Trophoblast cell (in vitro differentiated cells and primary cell): Measurements from ENCODE around the gene NGFR.

ENCODE experiments used
- DNase-seq, 2 donors: peaks; one replicate each; pipeline ENCODE4 v3.0.0-alpha.2; 2016
- H2AFZ ChIP-seq: 2 replicates; pipeline ENCODE4 v1.6.1; 2013; ENCODE audit warnings: low read length, moderate library complexity, mild to moderate bottlenecking; ENCODE audit not compliant: insufficient read depth, poor library complexity
- H2AK5ac ChIP-seq: 2 replicates; pipeline ENCODE4 v1.6.1; 2013; ENCODE audit warnings: mild to moderate bottlenecking, low read length
- H2BK120ac ChIP-seq: 2 replicates; pipeline ENCODE4 v1.6.1; 2013; ENCODE audit warnings: low read length, mild to moderate bottlenecking, moderate library complexity; ENCODE audit not compliant: insufficient read depth, poor library complexity
- H2BK12ac ChIP-seq: 2 replicates; pipeline ENCODE4 v1.6.1; 2013; ENCODE audit warnings: mild to moderate bottlenecking, low read length, moderate library complexity
- H2BK5ac ChIP-seq: 2 replicates; pipeline ENCODE4 v1.6.1; 2013; ENCODE audit warnings: low read length, low read depth, moderate library complexity, mild to moderate bottlenecking; ENCODE audit not compliant: poor library complexity
- H3K14ac ChIP-seq: 2 replicates; pipeline ENCODE4 v1.6.1; 2013; ENCODE audit warnings: mild to moderate bottlenecking, low read length
- H3K18ac ChIP-seq: 2 replicates; pipeline ENCODE4 v1.6.1; 2013; ENCODE audit warnings: mild to moderate bottlenecking, low read length
- H3K23ac ChIP-seq: 2 replicates; pipeline ENCODE4 v1.6.1; 2013; ENCODE audit warnings: low read length
- H3K27ac ChIP-seq: 2 replicates; pipeline ENCODE4 v1.5.1; 2013; ENCODE audit warnings: low read depth, mild to moderate bottlenecking, inconsistent platforms, low read length, moderate library complexity
- H3K27me3 ChIP-seq: 2 replicates; pipeline ENCODE4 v1.6.1; 2013; ENCODE audit warnings: inconsistent platforms, mild to moderate bottlenecking, low read length, moderate library complexity; ENCODE audit not compliant: insufficient read depth
- H3K36me3 ChIP-seq, 2 experiments: 1 replicate in 1 of 2; 2 replicates in 1 of 2; pipeline ENCODE4 v1.6.1; 2013; ENCODE audit warnings: low read length in 2 of 2, mild to moderate bottlenecking in 2 of 2, moderate library complexity in 1 of 2; ENCODE audit not compliant: insufficient read depth in 2 of 2, control insufficient read depth in 1 of 2
- H3K4ac ChIP-seq: 2 replicates; pipeline ENCODE4 v1.6.1; 2013; ENCODE audit warnings: low read depth, mild to moderate bottlenecking, low read length, moderate library complexity
- H3K4me1 ChIP-seq, 2 experiments: 1 replicate in 1 of 2; 2 replicates in 1 of 2; pipeline ENCODE4 v1.6.1; 2013; ENCODE audit warnings: low read length in 2 of 2, mild to moderate bottlenecking in 2 of 2, moderate library complexity in 1 of 2; ENCODE audit not compliant: insufficient read depth in 2 of 2, control insufficient read depth in 1 of 2
- H3K4me2 ChIP-seq: 2 replicates; pipeline ENCODE4 v1.6.1; 2013; ENCODE audit warnings: inconsistent platforms, mild to moderate bottlenecking, low read length, moderate library complexity
- H3K4me3 ChIP-seq: 2 replicates; pipeline ENCODE4 v1.5.1; 2013; ENCODE audit warnings: mild to moderate bottlenecking, low read depth, low read length, inconsistent platforms
- H3K79me1 ChIP-seq: one replicate; pipeline ENCODE4 v1.6.1; 2013; ENCODE audit warnings: low read length
- H3K79me2 ChIP-seq: 2 replicates; pipeline ENCODE4 v1.6.1; 2013; ENCODE audit warnings: low read length, mild to moderate bottlenecking; ENCODE audit not compliant: control insufficient read depth, insufficient read depth, poor library complexity
- H3K9ac ChIP-seq: 2 replicates; pipeline ENCODE4 v1.6.1; 2013; ENCODE audit warnings: mild to moderate bottlenecking, low read length
- H3K9me3 ChIP-seq: 2 replicates; pipeline ENCODE4 v1.6.1; 2013; ENCODE audit warnings: low read depth, mild to moderate bottlenecking, control low read depth, inconsistent platforms, low read length; ENCODE audit not compliant: insufficient read depth
- H4K12ac ChIP-seq: 2 replicates; pipeline ENCODE4 v1.6.1; 2013; ENCODE audit warnings: low read depth, mild to moderate bottlenecking, low read length, moderate library complexity
- H4K8ac ChIP-seq: 2 replicates; pipeline ENCODE4 v1.6.1; 2013; ENCODE audit warnings: low read depth, mild to moderate bottlenecking, low read length, moderate library complexity
- H4K91ac ChIP-seq: one replicate; pipeline ENCODE4 v1.6.1; 2013; ENCODE audit warnings: low read depth, mild to moderate bottlenecking, low read length, moderate library complexity
- whole genome bisulfite sequencing: extraction: QIAGEN DNeasy Blood & Tissue Kit; methylation state at CpG from one replicate; pipeline ENCODE4 v1.1.7; 2013; ENCODE audit warnings: missing lambda C conversion rate; ENCODE audit not compliant: insufficient read length, insufficient coverage; ENCODE audit errors: extremely low coverage; 5-methylcytosine and 5-hydroxymethylcytosine counted together

The NGFR gene

GRCh38 chr17:49525831-49526741, 31.0 kb downstream of the NGFR start:
- H3K27me3 ChIP-seq = no peaks in the 10 kb centered on the region
- no peak overlapping the region for H4K8ac ChIP-seq
- H2BK5ac ChIP-seq = no peak overlapping the region
- no peak overlapping the region for H3K4me3 ChIP-seq
- no peaks in the 10 kb centered on the region for H3K79me2 ChIP-seq
- no peak for DNase-seq
- no peak overlapping the region for H3K27ac ChIP-seq
- no peak overlapping the region for H3K18ac ChIP-seq
- no peaks in the 10 kb centered on the region for H3K79me1 ChIP-seq
- WGBS = no CpG with 5 or more reads among the region's 24 CpGs
- no peak overlapping the region for H4K12ac ChIP-seq
- H2BK120ac ChIP-seq = no peak overlapping the region
- no peak overlapping the region for H3K4me2 ChIP-seq
- no peak overlapping the region for H2BK12ac ChIP-seq
- H3K36me3 ChIP-seq = no peaks in the 10 kb centered on the region
- H3K23ac ChIP-seq = no peak overlapping the region
- no peaks in the 10 kb centered on the region for H3K4me1 ChIP-seq
- no peak overlapping the region for H3K9ac ChIP-seq
- no peak overlapping the region for H2AFZ ChIP-seq
- H3K9me3 ChIP-seq = no peaks in the 10 kb centered on the region
- no peak overlapping the region for H3K14ac ChIP-seq
- no peak overlapping the region for H4K91ac ChIP-seq
- H3K4ac ChIP-seq = no peak overlapping the region
- H2AK5ac ChIP-seq = no peak overlapping the region

GRCh38 chr17:49527927-49528651, 33.0 kb downstream of the NGFR start:
- Histone ChIP-seq H3K27me3 (no peaks in the 10 kb centered on the region), H4K91ac (no peak overlapping the region), H3K4me1 (no peaks in the 10 kb centered on the region), H3K23ac (no peak overlapping the region), H3K4ac (no peak overlapping the region), H3K36me3 (no peaks in the 10 kb centered on the region), H3K18ac (no peak overlapping the region), H2AK5ac (no peak overlapping the region), H3K14ac (no peak overlapping the region), H2AFZ (no peak overlapping the region), H3K4me2 (no peak overlapping the region), H3K79me2 (no peaks in the 10 kb centered on the region), H2BK5ac (no peak overlapping the region), H2BK120ac (no peak overlapping the region), H4K12ac (no peak overlapping the region), H2BK12ac (no peak overlapping the region), H3K9me3 (no peaks in the 10 kb centered on the region), H3K27ac (no peak overlapping the region), H3K79me1 (no peaks in the 10 kb centered on the region), H3K9ac (no peak overlapping the region), H4K8ac (no peak overlapping the region), H3K4me3 (no peak overlapping the region)
- no CpG with 5 or more reads among the region's 11 CpGs for WGBS
- DNase-seq = no peak

- H3K14ac ChIP-seq = no peak overlapping the region
- H3K18ac ChIP-seq = no peak overlapping the region
- no peak overlapping the region for H2BK5ac ChIP-seq
- WGBS = no CpG with 5 or more reads among the region's 3 CpGs
- no peak overlapping the region for H4K91ac ChIP-seq
- no peaks in the 10 kb centered on the region for H3K4me1 ChIP-seq
- H3K9me3 ChIP-seq = no peaks in the 10 kb centered on the region
- no peak overlapping the region for H2BK12ac ChIP-seq
- H3K36me3 ChIP-seq = no peaks in the 10 kb centered on the region
- no peak overlapping the region for H3K4me2 ChIP-seq
- no peak overlapping the region for H2AK5ac ChIP-seq
- no peak overlapping the region for H3K23ac ChIP-seq
- no peaks in the 10 kb centered on the region for H3K79me2 ChIP-seq
- H4K12ac ChIP-seq = no peak overlapping the region
- no peak overlapping the region for H3K9ac ChIP-seq
- H3K27me3 ChIP-seq = no peaks in the 10 kb centered on the region
- no peak overlapping the region for H3K4me3 ChIP-seq
- H3K4ac ChIP-seq = no peak overlapping the region
- H2BK120ac ChIP-seq = no peak overlapping the region
- H4K8ac ChIP-seq = no peak overlapping the region
- DNase-seq = no peak
- no peaks in the 10 kb centered on the region for H3K79me1 ChIP-seq
- no peak overlapping the region for H3K27ac ChIP-seq
- H2AFZ ChIP-seq = no peak overlapping the region
Measured at GRCh38 chr17:49528966-49529365, 33.9 kb downstream of the NGFR start.

- H2BK5ac ChIP-seq = no peak overlapping the region
- no peak overlapping the region for H3K4me2 ChIP-seq
- no peak overlapping the region for H2BK12ac ChIP-seq
- no peak overlapping the region for H3K4me3 ChIP-seq
- no peak overlapping the region for H3K18ac ChIP-seq
- no peaks in the 10 kb centered on the region for H3K79me2 ChIP-seq
- no peak overlapping the region for H2BK120ac ChIP-seq
- H2AK5ac ChIP-seq = no peak overlapping the region
- no peak overlapping the region for H4K12ac ChIP-seq
- H3K79me1 ChIP-seq = no peaks in the 10 kb centered on the region
- H3K4me1 ChIP-seq = no peaks in the 10 kb centered on the region
- no CpG with 5 or more reads among the region's 1 CpG for WGBS
- H4K8ac ChIP-seq = no peak overlapping the region
- H2AFZ ChIP-seq = no peak overlapping the region
- H3K23ac ChIP-seq = no peak overlapping the region
- no peaks in the 10 kb centered on the region for H3K36me3 ChIP-seq
- H4K91ac ChIP-seq = no peak overlapping the region
- no peak overlapping the region for H3K14ac ChIP-seq
- H3K27me3 ChIP-seq = no peaks in the 10 kb centered on the region
- H3K4ac ChIP-seq = no peak overlapping the region
- no peak for DNase-seq
- no peak overlapping the region for H3K9ac ChIP-seq
- no peaks in the 10 kb centered on the region for H3K9me3 ChIP-seq
- no peak overlapping the region for H3K27ac ChIP-seq
Measured at GRCh38 chr17:49530118-49530517, 35.0 kb downstream of the NGFR start.
